SK-MEL-5 (cell line): ENCODE data around the gene SMCO4. TPM values are rescaled to one million over a fixed set of nuclear protein-coding genes. Genes with fewer than 3 reads are reported as not detected.
"Not testable (repeated sequence)": the region's sequence is repeated elsewhere in the genome, so short reads cannot be mapped to it uniquely, and the experiment has no call there.

ENCODE experiments used
- DNase-seq: peaks from one replicate; pipeline ENCODE4 v3.0.0-alpha.2; 2016; ENCODE audit warnings: low read depth, low spot score
- in situ Hi-C: cut with HindIII; loops from 2 replicates; pipeline ENCODE4 v1.10.0; 2016; ENCODE audit warnings: low sequenced_read_pairs, high pct_unique_total_duplicates, low pct_unique_long_range_greater_than_20kb
- polyA plus RNA-seq, 2 experiments: library from polyadenylated mRNA; depleted of rRNA; stranded (reverse); fragments of >200 nt; gene quantifications; 2 replicates each; pipeline ENCODE4 v1.2.3, GENCODE V29; 2015
- total RNA-seq: library from RNA; depleted of rRNA; stranded (reverse); fragments of >200 nt; shearing (Covaris generic); gene quantifications from 2 replicates; pipeline ENCODE4 v1.2.3, GENCODE V29; 2014; rRNA removed

The SMCO4 gene
- 4.8 and 50.7 TPM in 2 replicates for total RNA-seq
- 15.2 and 23.3 TPM in 2 replicates for polyA plus RNA-seq (2015; cell fraction: cytosol; rRNA removed)
- 2.1 and 4.0 TPM in 2 replicates for polyA plus RNA-seq (2015; cell fraction: nucleus; rRNA removed)

GRCh38 chr11:93543292-93543977, at the start of gene SMCO4:
TSS of gene SMCO4 (minus strand) at chr11:93543391. CDS start at chr11:93479189, 64,202 bp downstream.
- in situ Hi-C loops = no loop called here
- DNase-seq = peak; percentile 72

- in situ Hi-C loops = no loop called here
- no peak for DNase-seq
Measured at GRCh38 chr11:93591247-93591898, 48.2 kb upstream of the SMCO4 start.

DNA sequence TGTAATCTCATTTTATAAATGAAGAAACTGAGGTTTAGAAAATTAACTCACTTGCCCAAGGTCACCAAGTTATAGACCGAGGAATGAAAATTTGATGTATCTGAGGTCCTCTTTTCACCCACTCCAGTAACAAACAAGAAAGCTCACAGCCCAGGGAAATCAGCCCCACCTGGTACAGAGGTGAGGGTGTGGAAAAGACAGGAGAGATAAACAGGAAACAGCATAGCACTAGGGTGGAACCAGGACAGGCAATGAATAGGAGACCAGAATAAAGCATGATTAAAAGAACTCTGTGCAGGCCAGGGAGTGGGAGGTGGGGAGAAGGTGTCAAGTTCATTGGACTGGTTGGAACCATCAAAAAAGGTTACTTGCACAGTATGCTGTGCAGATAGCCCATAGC, 46.2 kb upstream of the SMCO4 start:
- no peak for DNase-seq
- in situ Hi-C loops = no loop called here

- DNase-seq = no peak
- in situ Hi-C loops = no loop called here
Measured at GRCh38 chr11:93587858-93588581, 44.8 kb upstream of the SMCO4 start.

DNA sequence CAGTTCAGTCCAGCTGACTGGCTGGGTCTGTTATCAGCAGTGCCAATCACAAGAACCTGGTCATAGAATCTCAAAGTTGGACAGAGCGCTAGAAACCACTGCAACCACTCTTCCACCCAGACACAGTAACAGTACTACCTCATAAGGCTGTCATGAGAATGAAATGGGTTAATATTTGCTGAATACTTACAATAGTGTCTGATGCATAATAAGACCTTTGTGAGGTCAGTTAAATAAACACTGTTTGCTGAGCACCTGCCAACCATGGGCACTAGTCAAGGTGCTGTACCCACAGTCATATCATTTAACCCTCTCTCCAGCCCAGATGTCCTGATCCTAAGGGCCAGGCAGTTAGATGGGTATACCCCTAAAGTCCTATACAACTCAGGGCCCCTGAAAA, 44.2 kb upstream of the SMCO4 start:
- in situ Hi-C loops = not testable (repeated sequence)

GRCh38 chr11:93585758-93586157, 42.6 kb upstream of the SMCO4 start:
- DNase-seq = no peak
- in situ Hi-C loops = no loop called here

More for the DNA sequence above, 44.2 kb upstream of the SMCO4 start:
- DNase-seq = not testable (repeated sequence)

GRCh38 chr11:93583490-93583889, 40.3 kb upstream of the SMCO4 start:
- no peak for DNase-seq
- in situ Hi-C loops = no loop called here

- in situ Hi-C loops = no loop called here
Measured at GRCh38 chr11:93579187-93579751, 36.1 kb upstream of the SMCO4 start.

DNA sequence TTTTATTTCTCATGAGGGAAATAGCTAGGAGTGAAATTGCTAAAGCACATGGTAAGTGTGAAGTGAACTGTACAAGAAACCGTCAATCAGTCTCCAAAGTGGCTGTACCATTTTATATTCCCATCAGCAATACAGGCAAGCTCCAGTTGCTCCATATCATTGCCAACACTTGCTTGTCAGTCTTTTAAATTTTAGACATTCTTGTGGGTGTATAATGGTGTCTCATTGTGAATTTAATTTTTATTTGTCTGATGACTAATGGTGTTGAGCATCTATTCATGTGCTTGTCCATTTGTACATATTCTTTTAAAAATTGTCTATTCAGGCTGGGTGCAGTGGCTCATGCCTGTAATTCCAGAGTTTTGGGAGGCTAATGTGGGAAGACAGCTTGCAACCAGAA, 34.1 kb upstream of the SMCO4 start:
- in situ Hi-C loops = no loop called here
- DNase-seq = no peak

More at GRCh38 chr11:93579187-93579751, 36.1 kb upstream of the SMCO4 start:
- DNase-seq = no peak

- DNase-seq, in situ Hi-C loops: not testable (repeated sequence)
Measured at GRCh38 chr11:93576870-93577269, 33.7 kb upstream of the SMCO4 start.

DNA sequence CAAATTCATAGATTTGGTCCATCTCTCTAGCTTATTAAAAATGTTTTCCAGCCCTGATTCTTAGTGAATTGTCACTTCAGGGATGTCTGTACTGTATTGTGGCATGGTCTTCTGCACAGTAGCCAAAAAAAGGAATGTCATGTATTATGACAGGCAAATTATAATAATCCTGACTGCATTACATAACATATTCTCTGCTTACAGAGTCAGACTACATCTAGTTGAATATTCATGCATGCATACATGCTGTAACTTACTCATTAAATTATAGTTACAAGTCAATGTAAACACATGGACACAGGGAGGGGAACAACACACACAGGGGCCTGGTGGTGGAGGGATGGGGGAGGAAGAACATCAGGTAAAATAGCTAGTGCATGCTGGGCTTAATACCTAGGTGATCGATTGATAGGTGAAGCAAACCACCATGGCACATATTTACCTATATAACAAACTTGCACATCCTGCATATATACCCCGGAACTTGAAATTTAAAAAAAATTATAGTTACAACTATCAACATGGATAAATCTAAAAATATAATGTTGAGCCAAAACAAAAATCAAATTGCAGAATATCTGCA, 31.5 kb upstream of the SMCO4 start:
- no peak for DNase-seq
- in situ Hi-C loops = no loop called here

- DNase-seq = no peak
- in situ Hi-C loops = no loop called here
Measured at GRCh38 chr11:93573184-93573583, 30.0 kb upstream of the SMCO4 start.

DNA sequence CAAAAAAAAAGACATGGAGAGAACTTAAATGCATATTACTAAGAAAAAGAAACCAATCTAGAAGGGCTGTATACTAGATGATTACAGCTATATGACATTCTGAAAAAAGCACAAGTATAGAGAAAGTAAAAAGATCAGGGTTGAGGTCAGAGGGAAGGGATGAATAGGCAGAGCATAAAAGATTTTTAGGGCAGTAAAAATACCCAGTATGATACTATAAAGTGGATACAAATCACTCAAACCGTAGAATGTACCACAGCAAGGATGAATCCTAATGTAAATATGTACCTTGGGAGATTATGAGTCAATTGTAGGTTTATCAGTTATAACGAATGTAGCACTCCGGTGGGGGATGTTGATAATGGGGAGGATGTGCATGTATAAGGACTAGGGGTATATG, 29.4 kb upstream of the SMCO4 start:
- in situ Hi-C loops = no loop called here

DNA sequence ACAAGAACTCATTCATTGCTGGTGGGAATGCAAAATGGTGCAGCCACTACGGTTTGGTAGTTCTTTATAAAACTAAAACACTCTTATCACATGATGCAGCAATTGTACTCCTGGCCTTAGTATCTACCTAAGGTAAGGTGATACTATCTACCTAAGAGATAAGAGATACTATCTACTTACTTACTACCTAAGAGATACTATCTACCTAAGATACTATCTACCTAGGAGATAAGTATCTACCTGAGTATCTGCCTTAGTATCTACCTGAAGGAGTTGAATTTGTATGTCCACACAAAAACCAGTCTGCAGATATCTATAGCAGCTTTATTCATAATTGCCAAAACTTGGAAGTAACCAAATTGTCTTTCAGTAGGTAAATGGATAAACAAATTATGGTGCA, 29.0 kb upstream of the SMCO4 start:
- in situ Hi-C loops = no loop called here
- no peak for DNase-seq

More for the DNA sequence above, 29.4 kb upstream of the SMCO4 start:
- no peak for DNase-seq

GRCh38 chr11:93571612-93572011, 28.4 kb upstream of the SMCO4 start:
- in situ Hi-C loops = no loop called here
- DNase-seq = no peak

DNA sequence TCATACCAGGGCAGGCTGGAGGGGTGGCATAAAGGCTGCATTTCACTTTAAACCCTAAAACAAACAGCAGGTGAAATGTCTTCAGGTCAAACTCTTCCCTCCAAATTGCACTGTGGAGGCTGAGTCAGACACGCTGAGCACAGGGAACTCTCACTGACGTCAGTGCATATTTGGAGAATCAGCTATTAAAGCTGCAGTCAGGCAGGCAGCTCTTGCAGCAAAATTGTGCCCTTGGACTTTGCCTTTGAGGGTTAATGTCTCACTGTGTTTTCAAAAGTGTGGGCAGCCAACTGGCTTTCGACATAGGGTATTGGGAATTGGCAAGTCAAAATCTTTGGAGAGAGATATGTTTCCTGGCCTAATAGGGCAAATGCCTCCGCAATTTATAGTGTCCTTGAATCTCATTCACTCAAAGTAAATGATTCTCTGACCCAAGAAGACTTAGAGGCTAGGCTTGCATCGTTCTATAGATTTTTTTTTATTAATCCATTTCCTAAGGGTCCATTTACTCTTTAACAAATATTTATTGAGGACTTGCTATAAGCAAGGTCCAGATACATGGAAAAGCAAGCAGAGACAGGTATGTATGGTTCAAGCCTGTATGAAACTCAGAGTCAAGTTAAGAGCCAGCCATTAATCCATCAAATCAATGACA, 27.7 kb upstream of the SMCO4 start:
- in situ Hi-C loops = no loop called here
- peak; percentile 8 for DNase-seq

GRCh38 chr11:93569496-93569895, 26.3 kb upstream of the SMCO4 start:
- no peak for DNase-seq
- in situ Hi-C loops = no loop called here
